GM12873 (cell line): ENCODE data around the gene TTYH2.

Experiments
- CTCF ChIP-seq: IDR thresholded peaks from 2 replicates; pipeline ENCODE4 v1.5.1; 2012; ENCODE audit warnings: low read depth, mild to moderate bottlenecking, moderate library complexity, low read length, control low read depth; ENCODE audit not compliant: insufficient read depth; ENCODE audit errors: missing control alignments

Gene TTYH2

GRCh38 chr17:74303305-74303704, 89.9 kb downstream of the TTYH2 start:
- TF ChIP-seq CTCF, result no peak

DNA sequence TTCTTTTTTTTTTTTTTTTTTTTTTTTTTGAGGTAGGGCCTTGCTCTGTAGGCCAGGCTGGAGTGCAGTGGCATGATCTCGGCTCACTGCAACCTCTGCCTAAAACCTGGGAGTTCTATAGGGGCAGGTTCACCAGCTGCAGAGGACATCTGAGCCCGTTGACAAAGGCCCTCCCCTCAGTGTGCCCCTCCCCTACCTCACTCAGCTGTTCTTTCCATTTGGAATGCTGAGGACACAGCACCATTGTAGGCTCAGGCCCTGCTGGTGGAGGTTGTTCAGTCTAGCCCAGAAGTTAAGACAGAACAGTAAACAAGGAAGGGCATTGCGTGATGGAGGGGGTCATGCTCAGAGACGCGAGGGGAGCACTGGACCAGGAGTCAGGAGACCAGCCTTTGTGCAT, 90.8 kb downstream of the TTYH2 start:
- no peak for TF ChIP-seq CTCF

- peak; percentile 17 for TF ChIP-seq CTCF
These were observed 92.7 kb downstream of the TTYH2 start for GRCh38 chr17:74305865-74306654.

DNA sequence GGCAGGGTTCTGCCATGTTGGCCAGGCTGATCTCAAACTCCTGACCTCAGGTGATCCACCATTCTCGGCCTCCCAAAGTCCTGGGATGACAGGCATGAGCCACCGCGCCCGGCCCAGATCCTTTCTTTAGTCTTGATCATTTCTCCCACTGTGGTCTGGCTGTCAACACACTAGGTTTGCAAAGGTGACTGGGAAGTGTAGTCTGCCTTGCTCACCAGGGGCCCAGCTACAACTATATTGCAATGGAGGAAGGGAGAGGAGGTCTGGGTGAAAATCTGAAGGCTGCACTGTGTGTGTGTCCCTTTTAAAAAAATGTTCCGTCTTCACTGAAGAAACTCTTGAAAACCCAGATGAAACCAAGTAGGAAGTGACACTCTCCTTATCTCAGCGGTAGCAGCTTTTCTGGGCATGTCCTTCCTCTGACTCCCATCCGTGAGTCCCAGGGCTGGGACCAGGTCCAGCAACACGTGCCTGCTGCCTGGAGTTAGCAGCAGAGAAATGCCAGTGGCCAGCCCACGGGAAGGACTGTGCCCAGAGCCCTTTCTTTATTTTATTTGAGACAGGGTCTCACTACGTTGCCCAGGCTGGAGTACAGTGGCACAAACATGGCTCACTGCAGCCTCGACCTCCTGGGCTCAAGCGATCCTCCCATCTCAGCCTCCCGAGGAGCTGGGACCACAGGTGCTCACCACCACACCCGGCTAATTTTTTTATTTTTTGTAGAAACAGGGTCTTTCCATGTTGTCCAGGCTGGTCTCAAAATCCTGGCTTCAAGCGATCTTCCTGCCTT, 94.8 kb downstream of the TTYH2 start:
- no peak for TF ChIP-seq CTCF

DNA sequence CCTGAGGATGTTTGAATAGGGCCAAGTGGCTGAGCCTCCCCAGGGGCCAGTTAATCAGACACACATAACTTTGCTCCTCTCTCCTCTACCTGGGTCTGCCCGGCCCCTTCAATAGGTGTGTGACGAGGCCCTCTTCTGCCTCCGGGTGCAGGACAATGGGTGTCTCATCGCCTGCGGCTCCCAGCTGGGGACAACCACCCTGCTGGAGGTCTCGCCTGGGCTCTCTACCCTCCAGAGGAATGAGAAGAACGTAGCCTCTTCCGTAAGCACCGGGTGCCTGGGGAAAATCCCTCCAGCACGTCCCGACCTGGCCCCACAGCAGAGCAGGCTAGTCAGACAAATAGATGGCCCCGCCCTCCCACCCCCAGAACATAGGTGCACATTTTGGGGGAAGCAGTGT, 96.5 kb downstream of the TTYH2 start:
- TF ChIP-seq CTCF, result no peak
